H9 (cell line): Measurements from ENCODE around the gene RPP30. TPM values are rescaled to one million over a fixed set of nuclear protein-coding genes. Genes with fewer than 3 reads are reported as not detected.

Experiments used
- DNase-seq: peaks from one replicate; pipeline ENCODE4 v3.0.0-alpha.2; 2017
- H2AFZ ChIP-seq: one replicate; pipeline ENCODE4 v1.6.1; 2013; ENCODE audit warnings: mild to moderate bottlenecking, low read length, control low read depth, moderate library complexity
- H2AK5ac ChIP-seq: 2 replicates; pipeline ENCODE4 v1.6.1; 2013; ENCODE audit warnings: low read length, control low read depth, mixed read lengths; ENCODE audit not compliant: insufficient read length
- H2BK120ac ChIP-seq: one replicate; pipeline ENCODE4 v1.6.1; 2013; ENCODE audit warnings: low read depth, mild to moderate bottlenecking, low read length, control low read depth, inconsistent platforms; ENCODE audit not compliant: poor library complexity, severe bottlenecking
- H2BK12ac ChIP-seq: 2 replicates; pipeline ENCODE4 v1.6.1; 2013; ENCODE audit warnings: low read length, control low read depth, mixed read lengths, low read depth; ENCODE audit not compliant: insufficient read length
- H2BK15ac ChIP-seq: 2 replicates; pipeline ENCODE4 v1.6.1; 2013; ENCODE audit warnings: low read depth, low read length, control low read depth
- H2BK20ac ChIP-seq: one replicate; pipeline ENCODE4 v1.6.1; 2013; ENCODE audit warnings: low read depth, mild to moderate bottlenecking, low read length, control low read depth, inconsistent platforms; ENCODE audit not compliant: poor library complexity, severe bottlenecking
- H2BK5ac ChIP-seq: 2 replicates; pipeline ENCODE4 v1.6.1; 2013; ENCODE audit warnings: low read length, control low read depth, mixed read lengths; ENCODE audit not compliant: insufficient read length
- H3K14ac ChIP-seq: 2 replicates; pipeline ENCODE4 v1.6.1; 2013; ENCODE audit warnings: low read length, control low read depth; ENCODE audit not compliant: insufficient read depth
- H3K18ac ChIP-seq: 2 replicates; pipeline ENCODE4 v1.6.1; 2013; ENCODE audit warnings: low read depth, mild to moderate bottlenecking, mixed read lengths, low read length, control low read depth; ENCODE audit not compliant: insufficient read length
- H3K23ac ChIP-seq: 2 replicates; pipeline ENCODE4 v1.6.1; 2013; ENCODE audit warnings: low read length, control low read depth, mixed read lengths, low read depth; ENCODE audit not compliant: insufficient read length
- H3K23me2 ChIP-seq: 2 replicates; pipeline ENCODE4 v1.6.1; 2013; ENCODE audit warnings: low read depth, mild to moderate bottlenecking, mixed read lengths, low read length, control low read depth; ENCODE audit not compliant: insufficient read length, poor library complexity, severe bottlenecking
- H3K27ac ChIP-seq: 2 replicates; pipeline ENCODE4 v1.5.1; 2013; ENCODE audit warnings: low read length, control low read depth, mixed read lengths, low read depth; ENCODE audit not compliant: insufficient read length
- H3K27me3 ChIP-seq: 2 replicates; pipeline ENCODE4 v1.6.1; 2013; ENCODE audit warnings: low read length, control low read depth, inconsistent platforms; ENCODE audit not compliant: insufficient read depth
- H3K4ac ChIP-seq: 2 replicates; pipeline ENCODE4 v1.6.1; 2013; ENCODE audit warnings: low read depth, mild to moderate bottlenecking, control low read depth, inconsistent platforms, low read length, moderate library complexity
- H3K4me1 ChIP-seq: 2 replicates; pipeline ENCODE4 v1.6.1; 2013; ENCODE audit warnings: low read length, control low read depth, inconsistent platforms; ENCODE audit not compliant: insufficient read depth
- H3K4me2 ChIP-seq: 2 replicates; pipeline ENCODE4 v1.6.1; 2013; ENCODE audit warnings: low read length, control low read depth, mixed read lengths; ENCODE audit not compliant: insufficient read length, insufficient read depth
- H3K56ac ChIP-seq: 2 replicates; pipeline ENCODE4 v1.6.1; 2013; ENCODE audit warnings: low read depth, mild to moderate bottlenecking, mixed read lengths, low read length, control low read depth; ENCODE audit not compliant: insufficient read length
- H3K79me1 ChIP-seq: 2 replicates; pipeline ENCODE4 v1.6.1; 2013; ENCODE audit warnings: low read depth, mild to moderate bottlenecking, moderate library complexity, low read length, control low read depth, inconsistent platforms; ENCODE audit not compliant: insufficient read depth, poor library complexity, severe bottlenecking
- H3K79me2 ChIP-seq: 2 replicates; pipeline ENCODE4 v1.6.1; 2013; ENCODE audit warnings: low read length, control low read depth, inconsistent platforms; ENCODE audit not compliant: insufficient read depth
- H3K9ac ChIP-seq: 2 replicates; pipeline ENCODE4 v1.6.1; 2013; ENCODE audit warnings: low read length, control low read depth, mixed read lengths; ENCODE audit not compliant: insufficient read length; ENCODE audit errors: extremely low read depth
- H3K9me3 ChIP-seq: one replicate; pipeline ENCODE4 v1.6.1; 2013; ENCODE audit warnings: low read depth, low read length, inconsistent platforms; ENCODE audit not compliant: control insufficient read depth
- H3T11ph ChIP-seq: one replicate; pipeline ENCODE4 v1.6.1; 2013; ENCODE audit warnings: mild to moderate bottlenecking, low read length, control low read depth, inconsistent platforms
- H4K20me1 ChIP-seq: one replicate; pipeline ENCODE4 v1.6.1; 2013; ENCODE audit not compliant: control insufficient read depth, insufficient read length, insufficient read depth
- H4K5ac ChIP-seq: 2 replicates; pipeline ENCODE4 v1.6.1; 2013; ENCODE audit warnings: low read depth, mild to moderate bottlenecking, mixed read lengths, low read length, control low read depth; ENCODE audit not compliant: insufficient read length
- H4K8ac ChIP-seq: replicated peaks from 2 replicates; pipeline ENCODE4 v1.6.1; 2013; ENCODE audit warnings: low read length, control low read depth, mixed read lengths, low read depth; ENCODE audit not compliant: insufficient read length
- H4K91ac ChIP-seq: 2 replicates; pipeline ENCODE4 v1.6.1; 2013; ENCODE audit warnings: low read depth, mild to moderate bottlenecking, moderate library complexity, mixed read lengths, low read length, control low read depth; ENCODE audit not compliant: insufficient read length
- H3K27ac Mint-ChIP-seq, 3 experiments: 2 replicates in 2 of 3; 3 replicates in 1 of 3; pipeline ENCODE4 v1.8.0; 2020 to 2021; ENCODE audit warnings: mixed read lengths in 3 of 3, mild to moderate bottlenecking in 1 of 3, moderate library complexity in 1 of 3
- H3K27me3 Mint-ChIP-seq: 2 replicates; pipeline ENCODE4 v1.8.0; 2021; ENCODE audit warnings: low read depth, mild to moderate bottlenecking, moderate library complexity, mixed read lengths
- H3K36me3 Mint-ChIP-seq, 3 experiments: 2 replicates in 2 of 3; 3 replicates in 1 of 3; pipeline ENCODE4 v1.8.0; 2020 to 2021; ENCODE audit warnings: low read depth in 3 of 3, mixed read lengths in 3 of 3; ENCODE audit not compliant: insufficient read depth in 1 of 3
- H3K4me1 Mint-ChIP-seq, 2 experiments: 2 replicates each; pipeline ENCODE4 v1.8.0; 2020; ENCODE audit warnings: mixed read lengths in 2 of 2
- H3K4me3 Mint-ChIP-seq, 2 experiments: 2 replicates in 1 of 2; 3 replicates in 1 of 2; pipeline ENCODE4 v1.8.0; 2020 to 2021; ENCODE audit warnings: mild to moderate bottlenecking in 2 of 2, mixed read lengths in 2 of 2, moderate library complexity in 1 of 2
- H3K9me3 Mint-ChIP-seq, 2 experiments: 2 replicates in 1 of 2; 3 replicates in 1 of 2; pipeline ENCODE4 v1.8.0; 2020; ENCODE audit warnings: mild to moderate bottlenecking in 2 of 2, mixed read lengths in 2 of 2, moderate library complexity in 1 of 2
- CTCF ChIP-seq: fragments of 200-600 bp; sonication (generic); conservative IDR thresholded peaks from 3 replicates; pipeline ENCODE4 v1.8.0; 2021; ENCODE audit warnings: antibody characterized with exemption, mild to moderate bottlenecking
- WGBS: extraction: QIAGEN DNeasy Blood & Tissue Kit; methylation state at CpG from one replicate; pipeline ENCODE4 v1.1.7; 2013; ENCODE audit warnings: missing lambda C conversion rate, low lambda C conversion rate, mixed read lengths; ENCODE audit not compliant: insufficient read length; ENCODE audit errors: extremely low coverage; 5-methylcytosine and 5-hydroxymethylcytosine counted together
- total RNA-seq: library from RNA; stranded (reverse); gene quantifications from 2 replicates; pipeline ENCODE4 v1.2.1, GENCODE V29; 2021

The RPP30 gene
- total RNA-seq, 1 experiment from 2014 or later = 77.7 TPM

GRCh38 chr10:90842725-90843124 lies 29.0 kb upstream of the RPP30 start:
- Histone ChIP-seq H3K27me3 (no peaks in the 10 kb centered on the region), H2BK15ac (no peak overlapping the region), H3K18ac (no peak overlapping the region), H3K14ac (no peak overlapping the region), H2AK5ac (no peak overlapping the region), H4K20me1 (no peaks in the 10 kb centered on the region), H2BK12ac (no peak overlapping the region), H3K56ac (no peak overlapping the region), H2BK120ac (no peak overlapping the region), H3K27ac (no peak overlapping the region), H3K4me1 (no peaks in the 10 kb centered on the region), H3K9me3 (no peaks in the 10 kb centered on the region), H4K8ac (no peak overlapping the region), H2BK5ac (no peak overlapping the region), H3T11ph (no peak overlapping the region), H3K23me2 (no peaks in the 10 kb centered on the region), H2BK20ac (no peak overlapping the region), H3K9ac (no peak overlapping the region), H3K79me1 (no peaks in the 10 kb centered on the region), H3K23ac (no peak overlapping the region), H3K79me2 (no peaks in the 10 kb centered on the region), H2AFZ (no peak overlapping the region), H3K4me2 (no peak overlapping the region), H4K91ac (no peak overlapping the region), H3K4ac (no peak overlapping the region), H4K5ac (no peak overlapping the region)
- H3K9me3 Mint-ChIP-seq = peaks cover 6% of the 10 kb centered on the region in 2 experiments; a peak in 3 of 5 replicates
- TF ChIP-seq CTCF = no peak
- H3K36me3 Mint-ChIP-seq = peaks cover 0 to 7% (median 0%) of the 10 kb centered on the region in 3 experiments; a peak in 2 of 7 replicates
- H3K4me1 Mint-ChIP-seq = peaks cover 0 to 9% of the 10 kb centered on the region in 2 experiments; a peak in 1 of 4 replicates
- no peak overlapping the region for H3K4me3 Mint-ChIP-seq
- no peak for DNase-seq
- no CpG with 5 or more reads among the region's 1 CpG for WGBS
- peaks cover 3% of the 10 kb centered on the region for H3K27me3 Mint-ChIP-seq
- no peak overlapping the region for H3K27ac Mint-ChIP-seq
